Mesothelial cell of epicardium (in vitro differentiated cells): ENCODE results near the gene ZNF84. TPM values are rescaled to one million over a fixed set of nuclear protein-coding genes. Genes with fewer than 3 reads are reported as not detected.

Source experiments
- DNase-seq, 2 experiments: peaks; one replicate each; pipeline ENCODE4 v3.0.0; 2021; ENCODE audit warnings: low spot score in 2 of 2; ENCODE audit not compliant: unreplicated experiment in 2 of 2
- H3K27ac Mint-ChIP-seq: 2 replicates; pipeline ENCODE4 v1.8.0; 2021; ENCODE audit warnings: mixed read lengths
- H3K27me3 Mint-ChIP-seq: 2 replicates; pipeline ENCODE4 v1.8.0; 2021; ENCODE audit warnings: low read depth, mixed read lengths
- H3K36me3 Mint-ChIP-seq: 2 replicates; pipeline ENCODE4 v1.8.0; 2021; ENCODE audit warnings: mixed read lengths
- H3K4me1 Mint-ChIP-seq: 2 replicates; pipeline ENCODE4 v1.8.0; 2021; ENCODE audit warnings: mixed read lengths
- H3K4me3 Mint-ChIP-seq: 2 replicates; pipeline ENCODE4 v1.8.0; 2021; ENCODE audit warnings: mild to moderate bottlenecking, moderate library complexity, mixed read lengths
- H3K9me3 Mint-ChIP-seq: 2 replicates; pipeline ENCODE4 v1.8.0; 2021; ENCODE audit warnings: mixed read lengths
- CTCF ChIP-seq: fragments of 200-600 bp; sonication (generic); IDR thresholded peaks from one replicate; pipeline ENCODE4 v1.5.0; 2021; ENCODE audit warnings: antibody characterized with exemption; ENCODE audit not compliant: unreplicated experiment
- total RNA-seq: library from RNA; stranded (reverse); gene quantifications from 3 replicates; pipeline ENCODE4 v1.2.1, GENCODE V29; 2021

ZNF84 gene
- total RNA-seq = 95.9 to 101 TPM (median 96.1 TPM) in 3 replicates

GRCh38 chr12:133037207-133038005 lies at the start of gene ZNF84:
ZNF84 (plus strand) TSS chr12:133037509; CDS start chr12:133041468, 3,959 bp downstream.
- peak; percentile 95 to 96 for DNase-seq
- H3K9me3 Mint-ChIP-seq = peaks cover 57% of the 10 kb centered on the region
- TF ChIP-seq CTCF = no peak
- no peaks in the 10 kb centered on the region for H3K27me3 Mint-ChIP-seq
- peaks cover 41% of the 10 kb centered on the region for H3K36me3 Mint-ChIP-seq
- peak within 1 kb of the TSS; percentile 99 for H3K27ac Mint-ChIP-seq
- no peaks in the 10 kb centered on the region for H3K4me1 Mint-ChIP-seq
- H3K4me3 Mint-ChIP-seq = peak within 1 kb of the TSS; percentile 90

GRCh38 chr12:132998741-132999140 lies 38.6 kb upstream of the ZNF84 start:
- peaks cover 58% of the 10 kb centered on the region for H3K9me3 Mint-ChIP-seq
- H3K4me3 Mint-ChIP-seq = no peak overlapping the region
- TF ChIP-seq CTCF = no peak
- H3K27ac Mint-ChIP-seq = no peak overlapping the region
- no peaks in the 10 kb centered on the region for H3K4me1 Mint-ChIP-seq
- no peak for DNase-seq
- H3K27me3 Mint-ChIP-seq = no peaks in the 10 kb centered on the region
- peaks cover 75% of the 10 kb centered on the region for H3K36me3 Mint-ChIP-seq

DNA sequence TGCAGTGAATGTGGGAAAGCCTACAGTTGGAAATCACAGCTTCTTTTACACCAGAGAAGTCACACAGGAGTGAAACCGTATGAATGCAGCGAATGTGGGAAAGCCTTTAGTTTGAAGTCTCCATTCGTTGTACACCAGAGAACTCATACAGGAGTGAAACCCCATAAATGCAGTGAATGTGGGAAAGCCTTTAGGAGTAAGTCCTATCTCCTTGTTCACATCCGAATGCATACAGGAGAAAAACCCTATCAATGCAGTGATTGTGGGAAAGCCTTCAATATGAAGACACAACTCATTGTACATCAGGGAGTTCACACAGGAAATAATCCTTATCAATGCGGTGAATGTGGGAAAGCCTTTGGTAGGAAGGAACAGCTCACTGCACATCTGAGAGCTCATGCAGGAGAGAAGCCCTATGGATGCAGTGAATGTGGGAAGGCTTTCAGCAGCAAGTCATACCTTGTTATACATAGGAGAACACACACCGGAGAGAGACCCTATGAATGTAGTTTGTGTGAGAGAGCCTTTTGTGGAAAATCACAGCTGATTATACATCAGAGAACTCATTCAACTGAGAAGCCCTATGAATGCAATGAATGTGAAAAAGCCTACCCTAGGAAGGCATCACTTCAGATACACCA lies 26.5 kb upstream of the ZNF84 start:
- Mint-ChIP-seq H3K27ac (no peak overlapping the region), H3K4me3 (no peak overlapping the region), H3K9me3 (peaks cover 58% of the 10 kb centered on the region), H3K36me3 (peaks cover 90% of the 10 kb centered on the region), H3K27me3 (no peaks in the 10 kb centered on the region), H3K4me1 (no peaks in the 10 kb centered on the region)
- TF ChIP-seq CTCF = no peak
- DNase-seq = no peak

DNA sequence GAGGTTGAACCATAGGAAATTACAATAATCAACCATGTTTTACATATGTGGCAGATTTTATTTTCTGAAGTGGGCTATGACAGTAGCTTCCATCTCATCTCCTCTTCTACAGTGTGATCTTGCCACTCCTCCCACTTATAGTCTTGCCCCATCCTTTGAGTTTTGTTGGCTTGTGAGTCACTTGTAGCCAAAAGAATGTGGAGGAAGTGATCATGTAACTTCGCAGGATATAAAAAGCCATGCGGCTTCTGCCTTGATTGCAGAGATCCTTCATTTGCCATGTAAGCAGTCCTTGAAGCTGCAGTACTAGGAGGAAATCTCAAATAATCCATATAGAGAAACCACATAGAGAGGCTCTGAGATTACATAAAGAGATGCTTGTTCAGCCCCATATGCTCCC lies 13.7 kb upstream of the ZNF84 start:
- DNase-seq = no peak
- H3K27ac Mint-ChIP-seq = no peak overlapping the region
- H3K4me3 Mint-ChIP-seq = no peak overlapping the region
- H3K27me3 Mint-ChIP-seq = no peaks in the 10 kb centered on the region
- no peaks in the 10 kb centered on the region for H3K4me1 Mint-ChIP-seq
- no peak for TF ChIP-seq CTCF
- peaks cover 65% of the 10 kb centered on the region for H3K9me3 Mint-ChIP-seq
- H3K36me3 Mint-ChIP-seq = peaks cover 51% of the 10 kb centered on the region

DNA sequence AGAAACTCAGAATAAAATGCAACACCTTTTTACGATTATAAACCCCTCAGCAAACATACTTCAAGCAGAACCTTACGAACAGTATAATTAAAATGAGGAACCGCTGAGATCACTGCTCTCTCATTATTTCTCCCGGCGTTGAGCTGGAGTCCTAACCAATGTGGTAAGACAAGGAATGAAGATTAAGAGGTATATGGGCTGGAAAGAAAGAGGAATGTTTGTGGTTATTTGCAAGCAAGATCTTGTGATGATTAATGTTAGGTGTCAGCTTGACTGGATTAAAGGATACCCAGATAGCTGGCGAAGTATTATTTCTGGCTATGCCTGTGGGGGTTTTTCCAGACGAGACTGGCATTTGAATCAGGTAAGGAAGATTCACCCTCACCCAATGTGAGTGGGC lies 10.3 kb upstream of the ZNF84 start:
- no peak overlapping the region for H3K27ac Mint-ChIP-seq
- H3K9me3 Mint-ChIP-seq = peaks cover 57% of the 10 kb centered on the region
- no peak overlapping the region for H3K4me3 Mint-ChIP-seq
- H3K27me3 Mint-ChIP-seq = no peaks in the 10 kb centered on the region
- no peak for DNase-seq
- no peak for TF ChIP-seq CTCF
- H3K4me1 Mint-ChIP-seq = no peaks in the 10 kb centered on the region
- H3K36me3 Mint-ChIP-seq = peaks cover 32% of the 10 kb centered on the region
